HG02885 (cell line): ENCODE measurements around the gene SLC8A2.
"Not testable (repeated sequence)": the region's sequence is repeated elsewhere in the genome, so short reads cannot be mapped to it uniquely, and the experiment has no call there.

Experiments used
- ATAC-seq: cut with Tn5 transposase; IDR thresholded peaks from one replicate; pipeline ENCODE4 v1.9.1; 2021; ENCODE audit warnings: mild to moderate bottlenecking; ENCODE audit not compliant: unreplicated experiment, poor library complexity

Gene SLC8A2

GRCh38 chr19:47389150-47389556 lies 82.5 kb downstream of the SLC8A2 start:
- no peak for ATAC-seq

GRCh38 chr19:47388721-47389120 lies 83.0 kb downstream of the SLC8A2 start:
- ATAC-seq, result not testable (repeated sequence)

DNA sequence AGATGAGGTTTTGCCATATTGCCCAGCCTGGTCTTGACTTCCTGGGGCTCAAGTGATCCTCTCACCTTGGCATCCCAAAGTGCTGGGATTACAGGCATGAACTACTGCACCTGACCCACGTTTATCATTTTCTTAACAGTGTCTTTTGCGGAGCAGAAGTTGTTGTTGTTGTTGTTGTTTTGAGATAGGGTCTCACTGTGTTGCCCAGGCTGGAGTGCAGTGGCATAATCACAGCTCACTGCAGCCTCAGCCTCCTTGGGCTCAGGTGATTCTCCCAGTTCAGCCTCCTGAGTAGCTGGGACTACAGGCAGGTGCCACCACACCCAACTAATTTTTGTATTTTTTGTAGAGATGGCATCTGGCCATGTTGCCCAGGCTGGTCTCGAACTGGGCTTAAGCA lies 84.1 kb downstream of the SLC8A2 start:
- ATAC-seq, result not testable (repeated sequence)

- ATAC-seq, result not testable (repeated sequence)
These were observed 85.1 kb downstream of the SLC8A2 start for GRCh38 chr19:47386582-47386981.

- not testable (repeated sequence) for ATAC-seq
These were observed 87.2 kb downstream of the SLC8A2 start for GRCh38 chr19:47384533-47384932.

DNA sequence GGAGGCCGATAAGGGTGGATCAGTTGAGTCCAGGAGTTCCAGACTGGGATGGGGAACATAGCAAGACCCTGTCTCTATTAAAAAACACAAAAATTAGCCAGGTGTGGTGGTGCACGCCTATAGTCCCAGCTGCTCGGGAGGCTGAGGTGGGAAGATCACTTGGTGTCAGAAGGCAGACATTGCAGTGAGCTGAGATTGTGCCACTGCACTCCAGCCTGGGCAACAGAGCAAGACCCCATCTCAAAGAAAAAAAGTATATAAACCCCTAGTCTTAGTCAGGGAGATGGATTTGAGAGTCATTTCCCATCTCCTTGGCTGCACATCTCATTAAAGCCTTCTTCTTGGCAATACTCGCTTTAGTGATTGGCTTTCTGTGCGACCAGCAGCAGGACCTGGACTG lies 87.8 kb downstream of the SLC8A2 start:
- ATAC-seq, result not testable (repeated sequence)

DNA sequence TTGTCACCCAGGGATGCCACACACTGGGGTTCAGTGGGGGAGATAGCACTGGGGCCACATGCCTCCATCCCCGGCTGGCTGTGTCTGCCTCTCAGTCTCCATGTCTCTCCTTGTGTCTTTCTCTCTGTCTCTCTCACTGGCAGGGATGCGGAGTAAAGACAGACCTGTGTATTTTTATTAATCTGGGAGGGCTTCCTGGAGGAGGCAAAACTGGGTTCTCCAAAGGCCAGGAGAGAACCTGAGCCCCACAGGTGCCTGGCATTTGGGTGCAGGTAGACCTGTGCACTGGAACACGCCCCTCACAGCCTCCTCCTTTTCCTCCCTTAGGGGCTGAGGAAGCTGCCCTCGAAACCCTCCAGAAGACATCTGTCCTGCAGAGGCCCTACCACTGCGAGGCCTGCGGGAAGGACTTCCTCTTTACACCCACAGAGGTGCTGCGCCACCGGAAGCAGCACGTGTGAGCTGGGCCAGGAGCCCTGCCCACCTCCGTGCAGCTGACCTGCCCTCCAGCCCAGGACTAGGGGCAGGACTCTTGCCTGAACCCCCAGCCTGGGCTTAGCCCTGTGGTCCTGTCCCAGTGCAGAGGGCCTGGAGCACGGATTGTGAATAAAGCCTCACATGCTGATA lies 89.9 kb downstream of the SLC8A2 start:
- no peak for ATAC-seq

DNA sequence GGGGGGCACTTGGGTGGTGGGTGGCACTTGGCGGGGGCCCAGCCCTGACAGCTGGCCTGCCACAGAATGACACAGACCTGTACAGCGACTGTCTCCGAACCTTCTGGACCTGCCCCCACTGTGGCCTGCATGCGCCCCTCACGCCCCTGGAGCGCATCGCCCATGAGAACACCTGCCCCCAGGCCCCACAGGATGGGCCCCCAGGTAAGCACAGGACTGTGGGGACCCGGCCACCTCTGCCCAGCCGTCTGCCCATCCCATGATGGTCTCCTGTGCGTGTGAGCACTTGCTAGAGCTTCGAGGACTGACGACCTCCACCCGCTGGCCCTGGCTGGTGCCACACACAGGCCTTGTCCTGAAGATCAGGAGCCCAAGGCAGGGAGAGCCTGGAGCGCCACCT lies 90.6 kb downstream of the SLC8A2 start:
- ATAC-seq, result no peak

DNA sequence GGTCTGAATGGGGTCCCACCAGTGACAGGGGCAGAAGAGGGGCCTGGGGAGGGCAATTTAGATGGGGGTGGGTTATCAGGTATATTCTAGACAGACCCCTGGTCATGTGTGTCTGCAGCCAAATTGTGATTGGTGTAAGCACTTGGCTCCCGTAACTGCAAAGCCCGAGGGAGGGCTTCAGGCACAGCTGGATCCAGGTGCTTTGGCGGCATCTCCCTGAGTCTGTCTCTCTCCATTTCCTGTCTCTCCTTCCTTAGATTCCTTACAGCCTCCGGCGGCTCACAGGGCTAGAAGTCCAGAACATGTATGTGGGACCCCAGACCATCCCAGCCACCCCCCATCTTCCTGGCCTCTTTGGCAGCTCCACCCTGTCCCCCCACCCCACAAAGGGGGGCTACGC lies 91.1 kb downstream of the SLC8A2 start:
- no peak for ATAC-seq

DNA sequence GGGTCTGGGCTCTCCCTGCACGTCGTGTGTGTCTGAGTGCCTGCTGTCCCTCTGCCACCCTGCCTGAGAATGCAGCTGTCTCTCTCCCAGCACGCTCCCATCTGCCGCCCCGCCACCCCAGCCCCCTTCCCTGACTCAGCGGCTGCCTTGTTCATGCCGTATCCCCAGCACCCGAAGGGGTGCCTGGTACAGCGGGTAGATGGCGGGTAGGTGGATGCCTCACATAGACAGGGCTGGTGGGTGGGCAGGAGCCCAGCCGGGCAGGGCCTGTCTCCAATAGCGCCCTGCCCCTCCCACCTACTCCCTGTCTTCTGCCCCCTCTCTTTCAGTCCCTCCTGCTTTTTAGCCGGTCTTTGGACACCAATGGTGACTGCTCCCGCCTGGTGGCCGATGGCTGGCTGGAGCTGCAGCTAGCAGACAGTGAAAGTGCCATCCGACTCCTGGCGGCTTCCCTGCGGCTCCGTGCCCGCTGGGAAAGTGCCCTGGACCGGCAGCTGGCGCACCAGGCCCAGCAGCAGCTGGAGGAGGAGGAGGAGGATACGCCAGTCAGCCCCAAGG lies 92.2 kb downstream of the SLC8A2 start:
- no peak for ATAC-seq

DNA sequence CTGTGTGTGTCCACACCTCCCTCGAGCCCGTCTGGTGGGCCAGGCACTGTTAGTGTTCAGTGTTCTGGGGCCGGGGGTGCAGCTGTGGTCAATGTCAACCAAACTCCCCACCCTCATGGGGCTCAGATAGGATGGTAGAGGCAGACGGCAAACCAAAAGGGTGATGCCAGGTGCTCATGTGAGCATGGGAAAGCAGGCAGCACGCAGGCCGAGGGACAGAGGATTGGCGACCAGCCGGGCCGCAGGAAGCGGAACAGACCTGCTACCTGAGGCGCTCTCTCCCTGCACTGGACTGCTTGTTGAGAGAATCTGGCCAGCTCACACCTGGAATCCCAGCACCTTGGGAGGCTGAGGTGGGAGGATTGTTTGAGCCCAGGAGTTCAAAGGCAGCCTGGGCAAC lies 93.4 kb downstream of the SLC8A2 start:
- no peak for ATAC-seq
